D721Med (cell line): ENCODE results near the gene STAC3.

Experiments used
- DNase-seq: peaks from one replicate; pipeline ENCODE4 v3.0.0; 2011; ENCODE audit warnings: low spot score; ENCODE audit not compliant: insufficient read length
- FAIRE-seq: peaks from 2 replicates; lab custom pipeline; 2011; peaks lifted over from hg19 to GRCh38; lab: Jason Lieb, UNC
- CTCF ChIP-seq: IDR thresholded peaks from 2 replicates; pipeline ENCODE4 v1.5.1; 2012; ENCODE audit warnings: mild to moderate bottlenecking, control low read depth; ENCODE audit not compliant: insufficient read depth; ENCODE audit errors: missing control alignments

STAC3 gene

GRCh38 chr12:57237932-57238853 is 12.8 kb downstream of the STAC3 start:
- FAIRE-seq, result no peak
- no peak for TF ChIP-seq CTCF

GRCh38 chr12:57237596-57237931 is 13.4 kb downstream of the STAC3 start:
- TF ChIP-seq CTCF, result no peak
- DNase-seq, result no peak
- no peak for FAIRE-seq

More at GRCh38 chr12:57237932-57238853, 12.8 kb downstream of the STAC3 start:
- DNase-seq, result no peak

GRCh38 chr12:57236925-57237595 is 13.9 kb downstream of the STAC3 start:
- FAIRE-seq (no peak), DNase-seq (no peak)
- TF ChIP-seq CTCF, result no peak

GRCh38 chr12:57236201-57236924 is 14.6 kb downstream of the STAC3 start:
- DNase-seq, result no peak
- no peak for TF ChIP-seq CTCF
- no peak for FAIRE-seq

- FAIRE-seq (no peak), DNase-seq (no peak)
- no peak for TF ChIP-seq CTCF
These were observed 15.3 kb downstream of the STAC3 start for GRCh38 chr12:57235728-57236131.

- FAIRE-seq (no peak), DNase-seq (no peak)
- TF ChIP-seq CTCF, result no peak
These were observed 15.8 kb downstream of the STAC3 start for GRCh38 chr12:57235017-57235727.
